CD8-positive, alpha-beta memory T cell (primary cell): ENCODE measurements around the gene ANTKMT. TPM values are rescaled to one million over a fixed set of nuclear protein-coding genes. Genes with fewer than 3 reads are reported as not detected.

Experiments used
- CTCF ChIA-PET: fragments of 350-600 bp; sonication (Branson Sonifier 250); formaldehyde crosslinking; loops from one replicate; lab custom pipeline; 2021; ENCODE audit warnings: antibody characterized with exemption; lab: Charles Lee
- POLR2A ChIA-PET: fragments of 350-600 bp; sonication (Branson Sonifier 250); formaldehyde crosslinking; loops from one replicate; lab custom pipeline; 2021; ENCODE audit warnings: antibody characterized with exemption; lab: Charles Lee
- DNase-seq, 5 donors: peaks; one replicate each; pipeline versions ENCODE4 v3.0.0 to v3.0.0-alpha.2; 2020 to 2022; ENCODE audit warnings: mixed read lengths in 1 of 5
- H3K27ac ChIP-seq: one replicate; pipeline ENCODE4 v1.7.0; 2013; ENCODE audit warnings: low read depth, mild to moderate bottlenecking, low read length, moderate library complexity
- H3K27me3 ChIP-seq: 2 replicates; pipeline ENCODE4 v1.7.0; 2013; ENCODE audit warnings: low read length, mild to moderate bottlenecking; ENCODE audit not compliant: insufficient read depth, poor library complexity, severe bottlenecking
- H3K36me3 ChIP-seq: 2 replicates; pipeline ENCODE4 v1.7.0; 2013; ENCODE audit warnings: mild to moderate bottlenecking, low read length, moderate library complexity; ENCODE audit not compliant: insufficient read depth
- H3K4me1 ChIP-seq: 2 replicates; pipeline ENCODE4 v1.7.0; 2013; ENCODE audit warnings: mild to moderate bottlenecking, low read length, moderate library complexity; ENCODE audit not compliant: insufficient read depth
- H3K4me3 ChIP-seq: 2 replicates; pipeline ENCODE4 v1.7.0; 2013; ENCODE audit warnings: mild to moderate bottlenecking, low read length
- H3K9me3 ChIP-seq: 2 replicates; pipeline ENCODE4 v1.7.0; 2013; ENCODE audit warnings: mild to moderate bottlenecking, low read length
- H3K27ac Mint-ChIP-seq, 8 donors: one replicate each; pipeline ENCODE4 v1.8.0; 2020 to 2021; ENCODE audit warnings: mixed read lengths in 8 of 8, mild to moderate bottlenecking in 6 of 8, inconsistent platforms in 3 of 8, moderate library complexity in 3 of 8
- H3K27me3 Mint-ChIP-seq, 2 donors: one replicate each; pipeline ENCODE4 v1.8.0; 2020 to 2021; ENCODE audit warnings: mixed read lengths in 2 of 2, mild to moderate bottlenecking in 1 of 2, moderate library complexity in 1 of 2
- H3K36me3 Mint-ChIP-seq, 3 donors: one replicate each; pipeline ENCODE4 v1.8.0; 2020 to 2021; ENCODE audit warnings: mixed read lengths in 3 of 3, inconsistent platforms in 1 of 3, mild to moderate bottlenecking in 1 of 3
- H3K4me1 Mint-ChIP-seq, 3 donors: one replicate each; pipeline ENCODE4 v1.8.0; 2020 to 2021; ENCODE audit warnings: mixed read lengths in 3 of 3, inconsistent platforms in 1 of 3, mild to moderate bottlenecking in 1 of 3
- H3K4me3 Mint-ChIP-seq, 7 donors: one replicate each; pipeline ENCODE4 v1.8.0; 2020 to 2021; ENCODE audit warnings: mixed read lengths in 7 of 7, mild to moderate bottlenecking in 6 of 7, moderate library complexity in 4 of 7, inconsistent platforms in 2 of 7
- H3K9me3 Mint-ChIP-seq, 5 donors: one replicate each; pipeline ENCODE4 v1.8.0; 2020 to 2022; ENCODE audit warnings: mixed read lengths in 5 of 5, mild to moderate bottlenecking in 3 of 5, moderate library complexity in 2 of 5, inconsistent platforms in 1 of 5
- polyA plus RNA-seq: library from polyadenylated mRNA; unstranded; fragments of 300-500 nt; fragmentation: Illumina TruSeq; gene quantifications from one replicate; pipeline ENCODE4 v1.2.3, GENCODE V29; 2021
- total RNA-seq, 2 experiments: library from RNA; stranded (reverse); gene quantifications; one replicate each; pipeline ENCODE4 v1.2.3, GENCODE V29; 2021

ANTKMT gene
- total and polyA plus RNA-seq, 3 experiments from 2014 or later = 64.2 to 127 (median 72.0) TPM

- Histone ChIP-seq H3K27ac (peak overlapping the region; percentile 31), H3K27me3 (no peaks in the 10 kb centered on the region), H3K9me3 (no peaks in the 10 kb centered on the region), H3K4me1 (peaks cover 23% of the 10 kb centered on the region), H3K36me3 (no peaks in the 10 kb centered on the region), H3K4me3 (peak overlapping the region; percentile 51)
- peaks cover 0 to 1% of the 10 kb centered on the region in 2 donors for H3K27me3 Mint-ChIP-seq
- peak overlapping the region in 6 of 7 donors; percentile 23 to 84 (median 70) for H3K4me3 Mint-ChIP-seq
- CTCF ChIA-PET = interaction anchor here (1.0 to 1.8 kb wide), 8 partner anchors 13 to 59 kb away, joined by 3 to 10 read pairs (median 4); partner anchors contain the start of genes CIAO3, METTL26, RHOT2 and STUB1
- H3K27ac Mint-ChIP-seq = peak overlapping the region in 2 of 8 donors; percentile 41 to 67
- peaks cover 0 to 5% (median 0%) of the 10 kb centered on the region in 3 donors for H3K36me3 Mint-ChIP-seq
- peak in 2 of 5 donors; percentile 31 to 55 for DNase-seq
- H3K9me3 Mint-ChIP-seq = no peaks in the 10 kb centered on the region
- H3K4me1 Mint-ChIP-seq = peaks cover 28 to 51% (median 37%) of the 10 kb centered on the region in 3 donors
- POLR2A ChIA-PET = interaction anchor here (0.5 to 2.1 kb wide), 15 partner anchors 11 to 917 kb away, joined by 3 to 21 read pairs (median 5); partner anchors contain the start of genes ANTKMT, CCDC78, CIAO3 and CRAMP1
Measured at GRCh38 chr16:694863-695354, 26.0 kb upstream of the ANTKMT start.

DNA sequence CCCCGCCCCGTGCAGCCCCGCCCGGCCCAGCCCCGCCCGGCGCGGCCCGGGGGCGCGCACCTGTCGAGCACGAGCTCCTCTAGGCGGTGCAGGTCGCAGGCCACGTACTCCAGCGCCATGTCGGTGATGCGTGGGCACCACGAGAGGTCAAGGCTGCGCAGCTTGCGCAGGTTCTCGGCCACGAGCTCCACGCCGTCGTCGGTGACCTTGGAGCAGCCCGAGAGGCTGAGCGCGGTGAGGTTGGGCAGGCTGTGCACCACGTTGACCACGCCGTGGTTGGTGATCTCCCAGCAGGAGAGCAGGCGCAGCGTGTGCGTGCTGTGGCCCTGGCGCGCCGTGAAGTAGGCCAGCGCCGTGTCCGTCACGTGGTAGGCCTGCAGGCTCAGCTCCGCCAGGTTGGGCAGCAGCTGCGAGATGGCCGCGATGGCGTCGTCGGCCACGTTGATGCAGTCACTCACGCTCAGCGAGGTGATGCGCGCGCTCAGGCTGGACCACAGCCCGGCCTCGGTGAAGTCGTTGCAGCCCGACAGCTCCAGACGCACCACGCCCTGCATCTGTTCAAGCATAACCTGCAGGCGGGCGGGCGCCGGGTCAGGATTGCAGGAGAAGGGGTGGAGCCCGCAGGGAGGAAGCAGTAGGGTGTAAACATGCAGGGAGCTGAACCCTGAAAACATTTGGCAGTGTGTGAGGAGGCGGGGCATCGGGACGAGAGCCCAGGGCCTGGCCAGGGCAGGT is 25.4 kb upstream of the ANTKMT start:
- Histone ChIP-seq H3K36me3 (no peaks in the 10 kb centered on the region), H3K27me3 (no peaks in the 10 kb centered on the region), H3K27ac (peak overlapping the region; percentile 44), H3K4me1 (peaks cover 29% of the 10 kb centered on the region), H3K4me3 (peak overlapping the region; percentile 73), H3K9me3 (no peaks in the 10 kb centered on the region)
- ChIA-PET CTCF (interaction anchor here (0.9 to 1.8 kb wide), 9 partner anchors 13 to 59 kb away, joined by 3 to 10 read pairs (median 3); partner anchors contain the start of genes CIAO3, METTL26, RHOT2 and STUB1), POLR2A (interaction anchor here (0.5 to 2.1 kb wide), 17 partner anchors 9 to 916 kb away, joined by 3 to 21 read pairs (median 4); partner anchors contain the start of genes ANTKMT, CAPN15, CCDC78 and CIAO3)
- Mint-ChIP-seq H3K27me3 (peaks cover 0 to 1% of the 10 kb centered on the region in 2 donors), H3K4me1 (peaks cover 27 to 50% (median 31%) of the 10 kb centered on the region in 3 donors), H3K4me3 (peak overlapping the region; percentile 76 to 84 (median 80)), H3K27ac (peak overlapping the region in 6 of 8 donors; percentile 5 to 86 (median 64)), H3K9me3 (no peaks in the 10 kb centered on the region), H3K36me3 (peaks cover 0 to 2% (median 0%) of the 10 kb centered on the region in 3 donors)
- peak; percentile 35 to 79 (median 65) for DNase-seq

DNA sequence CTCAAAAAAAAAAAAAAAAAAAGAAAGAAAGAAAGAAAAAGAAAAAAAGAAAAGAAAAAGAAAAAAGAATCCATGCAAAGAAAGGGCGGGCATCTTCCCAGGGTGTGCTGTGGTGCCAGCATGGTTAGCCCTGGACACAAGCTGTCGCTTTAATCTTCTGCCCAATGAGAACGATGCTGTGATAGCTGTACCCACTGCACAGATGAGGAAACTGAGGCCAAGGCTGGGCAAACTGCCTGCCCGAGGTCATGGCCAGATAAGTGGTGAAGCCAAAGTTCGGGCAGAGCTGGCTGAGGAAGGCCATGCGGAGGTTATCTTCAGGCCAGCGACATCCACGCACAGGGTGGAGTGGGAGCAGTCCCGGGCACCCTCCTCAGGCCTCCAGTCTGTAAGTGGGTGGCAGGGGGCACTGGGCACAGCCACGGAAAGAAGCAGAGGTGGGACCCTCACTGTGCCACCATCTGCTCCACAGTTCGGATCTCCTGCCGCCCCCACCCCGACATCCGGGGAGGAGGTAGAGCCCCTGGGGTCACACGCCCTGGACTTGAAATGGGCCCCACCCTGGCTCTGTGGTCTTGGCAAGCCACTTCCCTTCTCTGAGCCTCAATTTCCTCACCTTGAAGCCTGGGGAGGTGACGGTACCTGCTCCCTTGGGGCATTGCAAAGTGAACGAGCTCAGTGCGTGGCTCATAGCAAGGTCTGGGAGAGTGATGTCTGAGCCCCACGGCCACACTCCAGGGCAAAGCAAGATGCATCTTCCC is 21.9 kb upstream of the ANTKMT start:
- no peaks in the 10 kb centered on the region for H3K9me3 ChIP-seq
- DNase-seq = no peak
- Mint-ChIP-seq H3K27ac (peak overlapping the region in 2 of 8 donors; percentile 38 to 49), H3K9me3 (no peaks in the 10 kb centered on the region), H3K36me3 (peaks cover 0 to 2% (median 0%) of the 10 kb centered on the region in 3 donors), H3K4me1 (peaks cover 18 to 45% (median 20%) of the 10 kb centered on the region in 3 donors), H3K4me3 (peak overlapping the region in 6 of 7 donors; percentile 32 to 88 (median 64)), H3K27me3 (peaks cover 8 to 10% of the 10 kb centered on the region in 2 donors)
- H3K4me3 ChIP-seq = no peak overlapping the region
- no peaks in the 10 kb centered on the region for H3K36me3 ChIP-seq
- ChIA-PET CTCF (interaction anchor here (0.7 to 1.8 kb wide), 5 partner anchors 13 to 327 kb away, joined by 3 to 4 read pairs (median 3); partner anchors contain the start of gene ANTKMT), POLR2A (interaction anchor here (0.7 to 1.1 kb wide), 5 partner anchors 12 to 51 kb away, joined by 3 to 6 read pairs (median 3); no protein-coding TSS in a partner anchor)
- H3K4me1 ChIP-seq = peaks cover 34% of the 10 kb centered on the region
- no peak overlapping the region for H3K27ac ChIP-seq
- H3K27me3 ChIP-seq = peaks cover 23% of the 10 kb centered on the region

GRCh38 chr16:700684-701584 is 20.0 kb upstream of the ANTKMT start:
- Histone ChIP-seq H3K27ac (no peak overlapping the region), H3K4me1 (peaks cover 28% of the 10 kb centered on the region), H3K36me3 (no peaks in the 10 kb centered on the region), H3K27me3 (peaks cover 34% of the 10 kb centered on the region), H3K4me3 (no peak overlapping the region), H3K9me3 (no peaks in the 10 kb centered on the region)
- POLR2A ChIA-PET = no interaction called here
- CTCF ChIA-PET = no interaction called here
- peaks cover 8 to 11% of the 10 kb centered on the region in 2 donors for H3K27me3 Mint-ChIP-seq
- H3K9me3 Mint-ChIP-seq = no peaks in the 10 kb centered on the region
- H3K4me1 Mint-ChIP-seq = peaks cover 11 to 35% (median 16%) of the 10 kb centered on the region in 3 donors
- H3K4me3 Mint-ChIP-seq = peak overlapping the region in 1 of 7 donors; percentile 35
- no peaks in the 10 kb centered on the region for H3K36me3 Mint-ChIP-seq
- peak; percentile 43 to 68 (median 49) for DNase-seq
- H3K27ac Mint-ChIP-seq = no peak overlapping the region

- H3K4me1 Mint-ChIP-seq = peaks cover 11 to 34% (median 13%) of the 10 kb centered on the region in 3 donors
- no peak for DNase-seq
- H3K27ac Mint-ChIP-seq = no peak overlapping the region
- H3K27me3 Mint-ChIP-seq = peaks cover 19 to 20% of the 10 kb centered on the region in 2 donors
- H3K9me3 Mint-ChIP-seq = no peaks in the 10 kb centered on the region
- no peak overlapping the region for H3K27ac ChIP-seq
- no peaks in the 10 kb centered on the region for H3K9me3 ChIP-seq
- no peak overlapping the region for H3K4me3 ChIP-seq
- H3K36me3 ChIP-seq = no peaks in the 10 kb centered on the region
- H3K36me3 Mint-ChIP-seq = no peaks in the 10 kb centered on the region
- ChIA-PET POLR2A (interaction anchor here (0.8 to 1.0 kb wide), 2 partner anchors 18 to 23 kb away, joined by 3 read pairs; no protein-coding TSS in a partner anchor), CTCF (interaction anchor here (1.1 kb wide), 1 partner anchor 10 kb away, joined by 4 read pairs; no protein-coding TSS in a partner anchor)
- H3K27me3 ChIP-seq = peaks cover 40% of the 10 kb centered on the region
- peaks cover 22% of the 10 kb centered on the region for H3K4me1 ChIP-seq
- peak overlapping the region in 2 of 7 donors; percentile 23 to 66 for H3K4me3 Mint-ChIP-seq
Measured at GRCh38 chr16:702341-702740, 18.6 kb upstream of the ANTKMT start.

DNA sequence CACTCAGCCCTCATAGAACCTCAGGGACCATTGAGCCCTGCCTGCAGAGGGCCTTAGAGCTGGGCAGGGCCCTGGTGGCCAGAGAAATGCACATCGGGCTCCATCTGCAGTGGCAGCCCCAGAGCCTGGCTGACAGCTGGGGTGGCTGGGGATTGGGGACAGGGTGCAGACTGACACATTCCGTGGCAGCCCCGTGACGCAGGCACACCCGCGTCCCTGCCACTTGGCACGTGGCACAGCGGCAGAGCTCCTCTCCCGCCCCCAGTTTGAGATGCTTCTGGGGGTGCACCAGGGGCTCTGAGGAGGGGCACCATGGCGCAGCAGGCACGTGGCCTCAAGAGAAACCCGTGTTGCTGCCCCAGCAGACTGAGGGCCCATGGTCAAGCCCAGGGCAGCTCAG is 17.5 kb upstream of the ANTKMT start:
- peaks cover 11 to 32% (median 13%) of the 10 kb centered on the region in 3 donors for H3K4me1 Mint-ChIP-seq
- no peak overlapping the region for H3K4me3 Mint-ChIP-seq
- no peak for DNase-seq
- Histone ChIP-seq H3K27ac (no peak overlapping the region), H3K4me3 (no peak overlapping the region), H3K4me1 (peaks cover 22% of the 10 kb centered on the region), H3K9me3 (no peaks in the 10 kb centered on the region), H3K36me3 (no peaks in the 10 kb centered on the region), H3K27me3 (peaks cover 47% of the 10 kb centered on the region)
- no peaks in the 10 kb centered on the region for H3K36me3 Mint-ChIP-seq
- ChIA-PET CTCF (interaction anchor here (1.0 kb wide), 1 partner anchor 9 kb away, joined by 4 read pairs; no protein-coding TSS in a partner anchor), POLR2A (interaction anchor here (1.1 kb wide), 1 partner anchor 28 kb away, joined by 3 read pairs; the partner anchor contains the start of gene RHBDL1)
- H3K27ac Mint-ChIP-seq = no peak overlapping the region
- no peaks in the 10 kb centered on the region for H3K9me3 Mint-ChIP-seq
- peaks cover 28% of the 10 kb centered on the region in 2 donors for H3K27me3 Mint-ChIP-seq
